SU-DHL-6 (cell line): ENCODE results near the gene RPTOR.
A peak's percentile ranks its signal among the peaks of the same experiment; 100 is the strongest.

ENCODE experiments used
- H2AFZ ChIP-seq: fragments of 200-600 bp; sonication (generic); 2 replicates; pipeline ENCODE4 v1.6.1; 2014; ENCODE audit warnings: low read depth, mild to moderate bottlenecking, moderate library complexity, mixed read lengths, antibody characterized with exemption, low read length; ENCODE audit not compliant: severe bottlenecking
- H3F3A ChIP-seq: fragments of 200-600 bp; shearing (Covaris generic); 2 replicates; pipeline ENCODE4 v1.6.0; 2016; ENCODE audit warnings: antibody characterized with exemption, mild to moderate bottlenecking; ENCODE audit not compliant: insufficient read depth
- H3K27ac ChIP-seq: fragments of 200-600 bp; sonication (generic); 2 replicates; pipeline ENCODE4 v1.5.1; 2016; ENCODE audit warnings: low read depth, mild to moderate bottlenecking, low read length, moderate library complexity, mixed read lengths
- H3K27me3 ChIP-seq: fragments of 200-600 bp; sonication (generic), shearing (Covaris generic); 2 replicates; pipeline ENCODE4 v1.6.0; 2014; ENCODE audit warnings: mild to moderate bottlenecking, low read length
- H3K36me3 ChIP-seq: fragments of 200-600 bp; sonication (generic); 2 replicates; pipeline ENCODE4 v1.6.1; 2014; ENCODE audit warnings: mild to moderate bottlenecking, low read length, mixed read lengths
- H3K4me2 ChIP-seq: fragments of 300-600, 200-600 bp; shearing (Covaris generic), sonication (generic); 2 replicates; pipeline ENCODE4 v1.6.0; 2014; ENCODE audit warnings: low read length, low read depth, mild to moderate bottlenecking; ENCODE audit not compliant: poor library complexity, severe bottlenecking
- H3K4me3 ChIP-seq: fragments of 200-600 bp; sonication (generic); 2 replicates; pipeline ENCODE4 v1.5.1; 2014; ENCODE audit warnings: antibody characterized with exemption, low read length, mild to moderate bottlenecking, mixed read lengths; ENCODE audit not compliant: insufficient read depth, poor library complexity, severe bottlenecking
- H3K79me2 ChIP-seq: fragments of 200-600 bp; sonication (generic); 2 replicates; pipeline ENCODE4 v1.6.1; 2014; ENCODE audit warnings: mild to moderate bottlenecking, low read length, moderate library complexity; ENCODE audit not compliant: insufficient read depth
- H3K9ac ChIP-seq: fragments of 200-600 bp; sonication (generic); 2 replicates; pipeline ENCODE4 v1.7.0; 2014; ENCODE audit warnings: mild to moderate bottlenecking, low read length
- H3K9me2 ChIP-seq: fragments of 200-600 bp; sonication (generic); replicated peaks from 2 replicates; pipeline ENCODE4 v1.6.1; 2014; ENCODE audit warnings: low read length; ENCODE audit not compliant: insufficient read depth
- H3K9me3 ChIP-seq: fragments of 200-600 bp; sonication (generic); 2 replicates; pipeline ENCODE4 v1.6.1; 2014; ENCODE audit warnings: low read length, mixed read lengths; ENCODE audit not compliant: insufficient read depth
- H4K20me1 ChIP-seq: fragments of 200-600 bp; sonication (generic); 2 replicates; pipeline ENCODE4 v1.6.1; 2014; ENCODE audit warnings: low read depth, mild to moderate bottlenecking, antibody characterized with exemption, low read length, moderate library complexity, mixed read lengths
- CTCF ChIP-seq: fragments of 200-600 bp; sonication (generic); IDR thresholded peaks from one replicate; pipeline ENCODE4 v1.5.1; 2017; ENCODE audit warnings: antibody characterized with exemption, mild to moderate bottlenecking, low read length, moderate library complexity; ENCODE audit not compliant: insufficient read depth, poor library complexity, severe bottlenecking
- EZH2phosphoT487 ChIP-seq: fragments of 200-600 bp; sonication (generic), shearing (Covaris generic); conservative IDR thresholded peaks from 2 replicates; pipeline ENCODE4 v1.6.1; 2018; ENCODE audit warnings: mild to moderate bottlenecking, antibody characterized with exemption, low read length, moderate library complexity, mixed read lengths

The RPTOR gene

GRCh38 chr17:80912476-80912875 lies 367.8 kb downstream of the RPTOR start:
- no peaks in the 10 kb centered on the region for H3K9me2 ChIP-seq
- peak overlapping the region; percentile 99 for H3K27ac ChIP-seq
- peaks cover 40% of the 10 kb centered on the region for H3F3A ChIP-seq
- no peaks in the 10 kb centered on the region; the same call in 1 of the 2 replicates for H3K9me3 ChIP-seq
- no peaks in the 10 kb centered on the region for H3K79me2 ChIP-seq
- H3K9ac ChIP-seq, result peak overlapping the region; percentile 54
- H3K4me2 ChIP-seq, result peak overlapping the region; percentile 61
- H3K27me3 ChIP-seq, result no peaks in the 10 kb centered on the region
- TF ChIP-seq CTCF, result no peak
- no peak for TF ChIP-seq EZH2phosphoT487
- H2AFZ ChIP-seq, result no peak overlapping the region
- no peaks in the 10 kb centered on the region; the same call in 1 of the 2 replicates for H3K36me3 ChIP-seq
- no peaks in the 10 kb centered on the region for H4K20me1 ChIP-seq
- no peak overlapping the region for H3K4me3 ChIP-seq

- no peaks in the 10 kb centered on the region for H4K20me1 ChIP-seq
- H3K9me3 ChIP-seq, result no peaks in the 10 kb centered on the region; the same call in 1 of the 2 replicates
- H3K4me2 ChIP-seq, result peak overlapping the region; percentile 61
- H3K79me2 ChIP-seq, result no peaks in the 10 kb centered on the region
- H2AFZ ChIP-seq, result no peak overlapping the region
- peak overlapping the region; percentile 54 for H3K9ac ChIP-seq
- no peaks in the 10 kb centered on the region for H3K9me2 ChIP-seq
- peak overlapping the region; percentile 99 for H3K27ac ChIP-seq
- no peaks in the 10 kb centered on the region; the same call in 1 of the 2 replicates for H3K36me3 ChIP-seq
- no peak overlapping the region for H3K4me3 ChIP-seq
- TF ChIP-seq CTCF (no peak), EZH2phosphoT487 (no peak)
- peaks cover 40% of the 10 kb centered on the region for H3F3A ChIP-seq
- H3K27me3 ChIP-seq, result no peaks in the 10 kb centered on the region
These were observed 369.5 kb downstream of the RPTOR start for GRCh38 chr17:80913928-80914821.

- Histone ChIP-seq H3K9me3 (no peaks in the 10 kb centered on the region; the same call in 1 of the 2 replicates), H2AFZ (no peak overlapping the region), H3K79me2 (no peaks in the 10 kb centered on the region), H3K36me3 (no peaks in the 10 kb centered on the region; the same call in 1 of the 2 replicates), H3K4me2 (no peak overlapping the region), H3K9me2 (no peaks in the 10 kb centered on the region), H3F3A (peaks cover 26% of the 10 kb centered on the region), H4K20me1 (no peaks in the 10 kb centered on the region), H3K27ac (no peak overlapping the region), H3K4me3 (no peak overlapping the region), H3K9ac (no peak overlapping the region), H3K27me3 (no peaks in the 10 kb centered on the region)
- no peak for TF ChIP-seq EZH2phosphoT487
- no peak for TF ChIP-seq CTCF
These were observed 371.6 kb downstream of the RPTOR start for GRCh38 chr17:80916246-80916645.
